Measurements from ENCODE around the gene PRR35.

Gene PRR35

GRCh38 chr16:533391-534123 lies 26.6 kb upstream of the PRR35 start:
- ATAC-seq (replicated peaks; ENCODE audit: extremely low read depth, poor library complexity, severe bottlenecking) (no peak), DNase-seq (ENCODE audit: low spot score in 2 of 2) (no peak)
- Mint-ChIP-seq H3K36me3 (ENCODE audit: insufficient read depth) (peaks cover 7% of the 10 kb centered on the region), H3K27ac (ENCODE audit: low read depth) (no peak overlapping the region), H3K4me3 (no peak overlapping the region), H3K4me1 (peaks cover 17% of the 10 kb centered on the region), H3K9me3 (no peaks in the 10 kb centered on the region), H3K27me3 (no peaks in the 10 kb centered on the region)

- ATAC-seq (replicated peaks; ENCODE audit: extremely low read depth, poor library complexity, severe bottlenecking) (no peak), DNase-seq (ENCODE audit: low spot score in 2 of 2) (no peak)
- Mint-ChIP-seq H3K27me3 (no peaks in the 10 kb centered on the region), H3K4me3 (no peak overlapping the region), H3K4me1 (peaks cover 15% of the 10 kb centered on the region), H3K36me3 (ENCODE audit: insufficient read depth) (peaks cover 3% of the 10 kb centered on the region), H3K9me3 (no peaks in the 10 kb centered on the region), H3K27ac (ENCODE audit: low read depth) (no peak overlapping the region)
These were observed 26.1 kb upstream of the PRR35 start for GRCh38 chr16:534135-534534.

DNA sequence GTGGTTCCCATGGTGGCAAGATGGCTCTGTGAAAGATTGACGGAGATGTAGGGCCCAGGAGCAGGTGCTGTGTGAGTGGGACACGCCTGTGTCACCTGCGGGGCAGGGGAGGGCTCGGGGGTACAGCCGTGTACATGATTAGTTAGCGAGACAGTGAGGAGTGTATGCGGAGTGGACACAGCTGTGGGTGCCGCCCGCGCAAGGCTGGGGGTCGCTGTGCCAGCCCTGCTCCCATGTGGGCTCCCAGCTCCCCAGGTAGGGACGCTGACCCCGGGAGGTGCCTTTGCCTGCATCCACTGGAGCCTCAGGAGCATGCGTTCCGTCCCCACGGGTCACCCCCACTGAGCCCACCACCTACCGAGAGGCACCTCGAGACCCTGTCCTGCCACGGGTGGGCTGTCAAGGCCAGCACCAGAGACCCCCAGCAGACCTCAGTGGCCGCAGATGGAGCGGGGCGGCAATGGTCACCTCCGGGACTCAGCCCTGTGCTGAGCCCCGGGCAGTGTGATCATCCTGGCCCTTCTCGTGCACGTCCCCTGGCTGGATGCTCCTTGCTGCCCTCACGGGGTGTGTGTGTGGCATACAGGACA lies 25.2 kb upstream of the PRR35 start:
- peaks cover 11% of the 10 kb centered on the region for H3K4me1 Mint-ChIP-seq
- H3K4me3 Mint-ChIP-seq, result no peak overlapping the region

GRCh38 chr16:535446-536405 lies 24.5 kb upstream of the PRR35 start:
- Mint-ChIP-seq H3K9me3 (no peaks in the 10 kb centered on the region), H3K4me1 (peaks cover 4% of the 10 kb centered on the region), H3K27ac (ENCODE audit: low read depth) (no peak overlapping the region), H3K27me3 (no peaks in the 10 kb centered on the region), H3K36me3 (ENCODE audit: insufficient read depth) (peaks cover 3% of the 10 kb centered on the region), H3K4me3 (no peak overlapping the region)
- DNase-seq (ENCODE audit: low spot score in 2 of 2) (no peak), ATAC-seq (replicated peaks; ENCODE audit: extremely low read depth, poor library complexity, severe bottlenecking) (no peak)

More for the DNA sequence above, 25.2 kb upstream of the PRR35 start:
- ATAC-seq (replicated peaks; ENCODE audit: extremely low read depth, poor library complexity, severe bottlenecking), result no peak
- Mint-ChIP-seq H3K36me3 (ENCODE audit: insufficient read depth) (peaks cover 3% of the 10 kb centered on the region), H3K27ac (ENCODE audit: low read depth) (no peak overlapping the region), H3K9me3 (no peaks in the 10 kb centered on the region), H3K27me3 (no peaks in the 10 kb centered on the region)
- no peak for DNase-seq (ENCODE audit: low spot score in 2 of 2)

DNA sequence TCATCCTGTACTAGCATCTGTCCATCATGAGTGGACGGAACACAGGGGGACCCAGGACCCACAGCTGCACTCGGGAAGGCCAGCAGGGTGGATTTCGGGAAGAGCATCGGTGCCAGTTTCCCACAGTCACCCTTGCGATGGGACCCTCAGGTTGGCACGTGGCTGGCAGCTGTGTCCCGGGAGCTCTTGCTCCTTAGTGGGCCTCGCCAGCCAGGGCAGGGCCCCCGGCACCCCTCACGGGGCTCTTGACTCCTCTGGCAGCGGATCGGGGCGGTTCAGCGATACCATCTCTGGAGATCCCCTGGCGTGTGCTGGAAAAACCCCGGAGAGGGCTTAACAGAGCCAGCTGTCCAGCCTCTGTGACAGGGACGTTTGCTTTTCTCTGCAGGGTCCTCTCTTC lies 23.4 kb upstream of the PRR35 start:
- no peak for ATAC-seq (replicated peaks; ENCODE audit: extremely low read depth, poor library complexity, severe bottlenecking)
- Mint-ChIP-seq H3K9me3 (no peaks in the 10 kb centered on the region), H3K27ac (ENCODE audit: low read depth) (no peak overlapping the region), H3K27me3 (no peaks in the 10 kb centered on the region), H3K4me1 (peaks cover 4% of the 10 kb centered on the region), H3K36me3 (ENCODE audit: insufficient read depth) (peaks cover 3% of the 10 kb centered on the region), H3K4me3 (no peak overlapping the region)
- no peak for DNase-seq (ENCODE audit: low spot score in 2 of 2)

DNA sequence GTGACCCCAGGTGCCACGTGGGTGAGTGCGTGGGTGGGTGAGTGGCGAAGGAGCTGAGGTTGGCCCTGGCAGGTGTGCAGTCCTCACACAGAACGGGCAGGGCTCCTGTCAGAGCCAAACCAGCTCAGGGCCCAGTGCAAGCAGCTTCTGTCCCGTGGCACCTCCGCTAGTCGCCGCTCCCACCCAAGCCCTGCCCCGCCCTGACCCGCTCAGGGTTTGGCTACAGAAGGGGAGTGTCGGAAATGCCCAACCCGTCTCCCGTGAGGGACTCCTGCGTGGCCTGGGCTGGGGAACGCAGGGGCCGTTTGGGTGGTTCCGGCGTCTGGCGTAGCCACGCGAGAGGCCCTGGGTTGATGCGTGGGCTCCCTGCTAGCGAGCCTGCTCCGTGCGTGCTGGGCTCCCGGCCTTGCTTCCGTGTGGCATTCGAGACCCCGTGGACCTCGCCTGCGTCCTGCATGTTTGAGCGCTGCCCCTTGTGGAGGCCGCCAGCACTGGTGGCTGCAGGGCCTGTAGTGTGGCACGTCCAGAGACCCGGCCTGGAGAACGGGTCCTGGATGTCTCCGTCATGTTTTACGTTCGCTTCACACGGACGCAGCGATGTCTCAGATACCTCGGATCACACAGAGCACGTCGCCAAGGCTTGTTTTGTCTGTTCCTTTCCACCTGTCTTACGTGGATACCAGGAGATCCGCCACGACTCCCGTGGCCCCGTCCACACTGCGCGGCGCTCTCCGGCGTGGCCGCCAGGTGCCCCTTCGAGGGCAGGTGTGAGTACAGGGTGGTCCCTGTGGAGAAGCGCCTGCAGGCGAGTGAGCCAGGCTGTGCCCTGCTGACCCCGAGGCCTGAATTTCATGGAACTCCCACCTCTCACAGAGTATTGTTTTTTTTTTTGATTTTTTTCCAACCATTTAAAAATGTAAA lies 22.5 kb upstream of the PRR35 start:
- Mint-ChIP-seq H3K9me3 (no peaks in the 10 kb centered on the region), H3K36me3 (ENCODE audit: insufficient read depth) (peaks cover 3% of the 10 kb centered on the region), H3K4me3 (no peak overlapping the region), H3K4me1 (peaks cover 4% of the 10 kb centered on the region), H3K27ac (ENCODE audit: low read depth) (no peak overlapping the region), H3K27me3 (no peaks in the 10 kb centered on the region)
- DNase-seq (ENCODE audit: low spot score in 2 of 2) (no peak), ATAC-seq (replicated peaks; ENCODE audit: extremely low read depth, poor library complexity, severe bottlenecking) (no peak)

DNA sequence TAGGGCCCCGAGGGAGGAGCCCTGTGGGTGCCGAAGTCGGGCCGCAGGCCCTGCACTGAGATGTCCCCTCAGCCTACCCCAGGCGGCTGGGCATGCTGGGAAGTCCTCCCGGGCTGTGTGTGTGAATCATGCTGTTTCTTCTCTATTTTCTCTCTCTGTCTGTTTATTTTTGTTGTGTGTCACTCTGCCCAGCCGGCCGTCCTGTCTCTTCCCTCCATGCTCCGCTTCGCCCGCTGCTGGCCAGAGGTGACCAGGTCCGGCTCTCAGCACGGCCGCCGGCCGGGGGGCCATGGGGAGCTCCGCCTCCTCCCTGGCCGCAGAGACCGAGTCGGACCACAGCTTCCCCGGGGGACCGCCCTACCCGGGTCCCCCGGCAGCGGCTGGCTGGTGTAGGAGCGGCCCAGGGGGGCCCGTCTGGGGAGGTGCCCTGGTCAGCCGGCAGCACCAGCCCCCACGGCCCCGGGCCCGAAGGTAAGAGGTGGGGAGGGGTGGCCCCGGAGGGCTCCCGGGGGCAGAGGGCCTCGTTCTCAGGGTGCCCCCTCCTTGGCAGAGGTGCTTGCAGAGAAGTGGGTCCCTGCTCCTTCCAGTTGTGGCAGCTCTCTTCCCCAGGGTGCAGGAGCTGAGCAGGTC lies 20.2 kb upstream of the PRR35 start:
- DNase-seq (ENCODE audit: low spot score in 2 of 2), result no peak

DNA sequence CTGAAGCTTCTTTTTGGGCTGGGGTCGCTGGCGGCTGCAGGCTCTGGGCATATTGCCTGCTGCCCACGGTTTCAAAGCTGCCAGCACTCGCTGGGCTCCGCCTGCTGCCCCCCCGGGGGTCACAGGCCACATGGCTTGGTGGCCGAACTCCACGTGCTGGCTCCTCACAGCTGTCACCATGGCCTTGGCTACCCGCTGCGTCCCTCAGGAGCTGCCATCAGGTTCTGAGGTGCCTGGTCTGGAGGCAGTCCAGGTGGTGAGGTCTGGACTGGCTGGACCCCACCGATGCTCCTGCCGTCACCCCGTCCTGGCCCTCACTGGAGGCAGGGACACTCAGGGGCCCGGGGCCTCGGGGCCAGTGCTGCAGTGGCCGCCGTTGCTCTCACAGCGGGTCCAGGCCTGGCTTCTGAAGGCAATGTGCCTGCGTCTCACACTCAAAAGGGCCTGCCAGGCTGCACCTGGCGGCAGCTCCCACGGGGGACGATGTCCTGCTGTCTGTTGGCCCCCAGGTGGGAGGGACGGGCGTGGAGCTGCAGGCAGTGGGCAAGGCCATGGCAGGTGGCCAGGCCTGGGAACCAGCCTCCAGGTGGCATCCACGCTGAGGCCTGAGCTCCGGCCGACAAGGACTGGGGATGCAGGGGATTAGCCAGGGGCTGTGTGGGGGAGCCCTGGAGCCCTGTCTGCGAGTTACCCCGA lies 19.4 kb upstream of the PRR35 start:
- Mint-ChIP-seq H3K4me3 (no peak overlapping the region), H3K9me3 (no peaks in the 10 kb centered on the region), H3K27ac (ENCODE audit: low read depth) (no peak overlapping the region), H3K36me3 (ENCODE audit: insufficient read depth) (peaks cover 6% of the 10 kb centered on the region), H3K27me3 (no peaks in the 10 kb centered on the region), H3K4me1 (peaks cover 4% of the 10 kb centered on the region)
- ATAC-seq (replicated peaks; ENCODE audit: extremely low read depth, poor library complexity, severe bottlenecking) (no peak), DNase-seq (ENCODE audit: low spot score in 2 of 2) (no peak)

More for the DNA sequence above, 20.2 kb upstream of the PRR35 start:
- H3K4me1 Mint-ChIP-seq, result peaks cover 4% of the 10 kb centered on the region
- no peak overlapping the region for H3K27ac Mint-ChIP-seq (ENCODE audit: low read depth)
- no peak overlapping the region for H3K4me3 Mint-ChIP-seq
- H3K9me3 Mint-ChIP-seq, result no peaks in the 10 kb centered on the region
- ATAC-seq (replicated peaks; ENCODE audit: extremely low read depth, poor library complexity, severe bottlenecking), result no peak
- peaks cover 4% of the 10 kb centered on the region for H3K36me3 Mint-ChIP-seq (ENCODE audit: insufficient read depth)
- H3K27me3 Mint-ChIP-seq, result no peaks in the 10 kb centered on the region

DNA sequence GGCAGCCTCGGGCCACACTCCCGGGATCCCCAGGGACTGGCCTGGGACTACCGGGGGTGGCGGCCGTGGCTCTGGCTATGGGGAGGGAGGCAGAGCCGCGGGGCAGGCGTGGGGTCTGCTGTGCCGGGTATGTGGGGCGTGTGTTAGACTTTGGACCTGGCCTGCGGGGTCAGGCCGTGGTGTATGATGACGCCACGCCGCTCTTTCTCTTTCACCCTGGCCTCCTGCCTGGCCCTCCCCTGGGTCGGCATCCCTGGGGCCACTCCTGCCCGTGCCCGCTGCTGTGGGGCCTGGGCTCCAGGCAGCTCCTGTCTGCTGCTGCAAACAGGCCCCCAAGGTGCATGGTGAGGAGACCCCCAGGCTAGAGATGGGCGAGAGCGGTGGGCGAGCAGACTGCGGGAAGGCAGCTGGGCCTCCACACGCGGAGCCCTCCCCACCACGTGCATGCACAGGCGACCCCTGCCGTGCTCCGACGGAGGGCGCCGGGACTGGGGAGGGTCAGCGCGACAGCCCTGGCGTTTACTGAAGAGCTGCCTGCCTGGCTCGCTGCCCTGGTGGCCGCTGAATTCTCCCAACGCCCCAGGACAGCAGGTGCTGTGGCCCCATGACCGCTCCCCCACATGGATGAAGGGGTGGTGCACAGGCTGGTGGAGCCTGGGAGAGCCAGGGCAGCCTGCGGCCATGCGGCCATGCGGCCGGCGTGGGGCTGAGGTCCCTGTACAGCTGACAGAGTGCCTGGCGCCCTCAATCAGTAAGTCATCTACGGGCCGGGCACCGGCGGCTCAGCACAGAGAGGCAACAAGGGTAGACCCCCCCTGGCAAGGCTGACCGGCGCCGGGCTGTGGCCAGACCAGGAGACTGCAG lies 16.7 kb upstream of the PRR35 start:
- H3K36me3 Mint-ChIP-seq (ENCODE audit: insufficient read depth), result peaks cover 5% of the 10 kb centered on the region
- DNase-seq (ENCODE audit: low spot score in 2 of 2) (no peak), ATAC-seq (replicated peaks; ENCODE audit: extremely low read depth, poor library complexity, severe bottlenecking) (no peak)
- H3K27ac Mint-ChIP-seq (ENCODE audit: low read depth), result no peak overlapping the region
- no peaks in the 10 kb centered on the region for H3K27me3 Mint-ChIP-seq
- no peaks in the 10 kb centered on the region for H3K9me3 Mint-ChIP-seq
- no peak overlapping the region for H3K4me3 Mint-ChIP-seq
- peaks cover 4% of the 10 kb centered on the region for H3K4me1 Mint-ChIP-seq

GRCh38 chr16:544517-544916 lies 15.7 kb upstream of the PRR35 start:
- Mint-ChIP-seq H3K9me3 (no peaks in the 10 kb centered on the region), H3K36me3 (ENCODE audit: insufficient read depth) (peaks cover 6% of the 10 kb centered on the region), H3K27ac (ENCODE audit: low read depth) (no peak overlapping the region), H3K27me3 (no peaks in the 10 kb centered on the region), H3K4me3 (no peak overlapping the region), H3K4me1 (no peaks in the 10 kb centered on the region)
- no peak for DNase-seq (ENCODE audit: low spot score in 2 of 2)
- no peak for ATAC-seq (replicated peaks; ENCODE audit: extremely low read depth, poor library complexity, severe bottlenecking)
